Thyroid gland (tissue), 4 donors: ENCODE results near the gene HTR4. TPM values are rescaled to one million over a fixed set of nuclear protein-coding genes. Genes with fewer than 3 reads are reported as not detected.

Experiments used
- DNase-seq, 2 donors: peaks; one replicate each; pipeline ENCODE4 v3.0.0-alpha.2; 2019
- H3K27ac ChIP-seq, 3 donors: fragments of 200-600 bp; sonication (generic); 1 replicate in 2 of 3; 2 replicates in 1 of 3; pipeline ENCODE4 v1.5.1; 2016 to 2019; ENCODE audit warnings: mild to moderate bottlenecking in 1 of 3, moderate library complexity in 1 of 3
- H3K27me3 ChIP-seq: fragments of 200-600 bp; sonication (generic); one replicate; pipeline ENCODE4 v1.5.1; 2019
- H3K36me3 ChIP-seq, 2 donors: fragments of 200-600 bp; sonication (generic); one replicate each; pipeline ENCODE4 v1.5.1; 2016 to 2019
- H3K4me1 ChIP-seq, 2 donors: fragments of 200-600 bp; sonication (generic); one replicate each; pipeline ENCODE4 v1.5.1; 2017 to 2019
- H3K4me3 ChIP-seq, 3 donors: fragments of 200-600 bp; sonication (generic); replicated peaks in 1 of 3; 1 replicate in 2 of 3; 2 replicates in 1 of 3; pipeline ENCODE4 v1.5.1; 2016; ENCODE audit warnings: mild to moderate bottlenecking in 1 of 3
- H3K9me3 ChIP-seq: fragments of 200-600 bp; sonication (generic); one replicate; pipeline ENCODE4 v1.5.1; 2017
- POLR2A ChIP-seq, 2 donors: fragments of 450-650 bp; IDR thresholded peaks; one replicate each; pipeline ENCODE4 v1.6.1; 2017; ENCODE audit warnings: antibody characterized with exemption in 2 of 2, mild to moderate bottlenecking in 2 of 2, moderate library complexity in 1 of 2
- WGBS, 2 donors: methylation state at CpG; one replicate each; pipeline ENCODE4 v1.1.5; 2017; 5-methylcytosine and 5-hydroxymethylcytosine counted together
- intact Hi-C: fragments of 100-400 bp; cut with DNase I; formaldehyde crosslinking; loops from one replicate; pipeline ENCODE4 v1.15.1; 2023
- total RNA-seq, 4 donors: library from RNA; depleted of rRNA; stranded (reverse); fragments of >200 nt; gene quantifications; one replicate each; pipeline ENCODE4 v1.2.3, GENCODE V29; 2016
- TF ChIP-seq, protein P1 (sequence below), 6 experiments: fragments of 200-600 bp in 3 of 6; fragments of 450-650 bp in 3 of 6; sonication (generic) in 3 of 6; IDR thresholded peaks; one replicate each; pipeline ENCODE4 v1.5.1; 2016 to 2019; ENCODE audit warnings: antibody characterized with exemption in 6 of 6, mild to moderate bottlenecking in 2 of 6, inconsistent platforms in 1 of 6, moderate library complexity in 1 of 6

HTR4 gene
- total RNA-seq, 4 donors from 2014 or later = not detected

DNA sequence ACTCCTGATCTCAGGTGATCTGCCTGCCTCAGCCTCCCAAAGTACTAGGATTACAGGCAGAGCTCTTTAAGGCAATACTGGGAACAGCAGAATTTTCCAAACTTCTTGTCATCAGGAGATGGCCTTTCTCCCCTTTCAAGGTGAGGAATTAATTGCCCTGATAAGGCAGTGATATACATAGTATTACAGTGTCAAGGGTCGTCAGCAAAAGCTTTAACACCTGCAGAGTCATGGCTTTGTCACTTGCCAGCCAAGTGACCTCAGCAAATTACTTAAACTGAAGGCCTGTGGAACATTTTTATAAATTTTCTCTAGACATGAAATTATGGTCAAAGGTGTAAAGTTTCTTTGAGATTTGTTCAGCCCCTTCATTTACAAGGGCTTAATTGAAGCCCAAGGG, 211.1 kb downstream of the HTR4 start:
- WGBS, 2 donors = 60 to 71% methylated on average over 1 of the region's 1 CpG
- H3K27me3 ChIP-seq = no peaks in the 10 kb centered on the region
- H3K4me1 ChIP-seq = no peaks in the 10 kb centered on the region
- no peak overlapping the region for H3K4me3 ChIP-seq
- H3K36me3 ChIP-seq = peaks cover 27% of the 10 kb centered on the region in 2 donors
- H3K9me3 ChIP-seq = no peaks in the 10 kb centered on the region
- no peak for DNase-seq
- no peak overlapping the region for H3K27ac ChIP-seq
- intact Hi-C loops = loop anchor here (5.0 to 10.0 kb wide), 2 partner anchors 39 to 592 kb away; no protein-coding TSS in a partner anchor
- TF ChIP-seq, protein P1, sequence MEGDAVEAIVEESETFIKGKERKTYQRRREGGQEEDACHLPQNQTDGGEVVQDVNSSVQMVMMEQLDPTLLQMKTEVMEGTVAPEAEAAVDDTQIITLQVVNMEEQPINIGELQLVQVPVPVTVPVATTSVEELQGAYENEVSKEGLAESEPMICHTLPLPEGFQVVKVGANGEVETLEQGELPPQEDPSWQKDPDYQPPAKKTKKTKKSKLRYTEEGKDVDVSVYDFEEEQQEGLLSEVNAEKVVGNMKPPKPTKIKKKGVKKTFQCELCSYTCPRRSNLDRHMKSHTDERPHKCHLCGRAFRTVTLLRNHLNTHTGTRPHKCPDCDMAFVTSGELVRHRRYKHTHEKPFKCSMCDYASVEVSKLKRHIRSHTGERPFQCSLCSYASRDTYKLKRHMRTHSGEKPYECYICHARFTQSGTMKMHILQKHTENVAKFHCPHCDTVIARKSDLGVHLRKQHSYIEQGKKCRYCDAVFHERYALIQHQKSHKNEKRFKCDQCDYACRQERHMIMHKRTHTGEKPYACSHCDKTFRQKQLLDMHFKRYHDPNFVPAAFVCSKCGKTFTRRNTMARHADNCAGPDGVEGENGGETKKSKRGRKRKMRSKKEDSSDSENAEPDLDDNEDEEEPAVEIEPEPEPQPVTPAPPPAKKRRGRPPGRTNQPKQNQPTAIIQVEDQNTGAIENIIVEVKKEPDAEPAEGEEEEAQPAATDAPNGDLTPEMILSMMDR (IDR thresholded peaks at IDR 0.05) = no peak
- TF ChIP-seq POLR2A (IDR thresholded peaks at IDR 0.05) = no peak

DNA sequence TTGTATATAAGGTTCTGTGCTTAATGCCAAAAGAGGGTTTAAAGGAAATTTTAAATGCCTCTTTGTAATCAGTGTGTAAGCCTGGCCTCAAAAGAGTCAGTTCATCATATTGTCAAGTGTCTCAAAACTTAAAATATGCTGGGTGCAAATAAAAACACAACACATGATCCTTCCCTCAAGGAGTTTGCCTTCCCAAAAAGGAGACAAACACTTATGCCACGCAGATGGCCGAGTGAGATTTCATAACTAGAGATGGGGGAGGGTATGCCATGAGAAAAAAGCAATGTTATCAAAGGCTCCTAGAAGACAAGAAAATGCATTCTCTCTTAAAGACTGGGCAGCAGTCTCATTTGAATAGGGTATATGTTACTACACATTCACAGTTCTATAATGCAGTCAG, 215.4 kb downstream of the HTR4 start:
- Histone ChIP-seq H3K27me3 (no peaks in the 10 kb centered on the region), H3K4me1 (no peaks in the 10 kb centered on the region), H3K36me3 (peaks cover 36 to 46% of the 10 kb centered on the region in 2 donors), H3K4me3 (no peak overlapping the region), H3K27ac (no peak overlapping the region), H3K9me3 (no peaks in the 10 kb centered on the region)
- DNase-seq = no peak
- TF ChIP-seq POLR2A (IDR thresholded peaks at IDR 0.05) = no peak
- TF ChIP-seq, protein P1 (IDR thresholded peaks at IDR 0.05) = no peak
- WGBS, 2 donors = 90 to 92% methylated on average over 2 of the region's 2 CpGs
- intact Hi-C loops = no loop called here

DNA sequence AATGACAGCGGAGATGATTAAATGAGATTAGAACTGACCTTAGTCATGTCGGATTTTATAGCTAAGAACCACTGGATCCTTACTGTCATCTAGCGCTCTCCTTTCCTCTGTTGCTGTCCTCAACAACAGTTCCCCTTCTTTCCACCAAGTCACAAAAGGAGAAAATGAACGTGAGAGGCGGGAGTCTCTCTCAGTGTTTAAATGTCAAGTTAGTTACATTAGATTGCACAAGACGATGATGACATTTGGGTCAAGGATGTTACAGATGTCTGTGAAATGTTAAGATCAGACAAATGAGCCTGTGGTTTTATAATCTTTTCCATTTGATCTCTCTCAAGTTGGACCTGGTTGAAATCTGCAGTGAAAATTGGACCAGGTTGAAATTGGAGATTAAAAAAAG, 217.1 kb downstream of the HTR4 start:
- H3K4me3 ChIP-seq = no peak overlapping the region
- no peak overlapping the region for H3K27ac ChIP-seq
- intact Hi-C loops = no loop called here
- no peak for TF ChIP-seq POLR2A (IDR thresholded peaks at IDR 0.05)
- TF ChIP-seq, protein P1 (IDR thresholded peaks at IDR 0.05) = no peak
- no peaks in the 10 kb centered on the region for H3K27me3 ChIP-seq
- no peaks in the 10 kb centered on the region for H3K4me1 ChIP-seq
- H3K36me3 ChIP-seq = peaks cover 36 to 52% of the 10 kb centered on the region in 2 donors
- 93 to 96% methylated on average over 6 of the region's 6 CpGs for WGBS, 2 donors
- H3K9me3 ChIP-seq = no peaks in the 10 kb centered on the region
- no peak for DNase-seq

DNA sequence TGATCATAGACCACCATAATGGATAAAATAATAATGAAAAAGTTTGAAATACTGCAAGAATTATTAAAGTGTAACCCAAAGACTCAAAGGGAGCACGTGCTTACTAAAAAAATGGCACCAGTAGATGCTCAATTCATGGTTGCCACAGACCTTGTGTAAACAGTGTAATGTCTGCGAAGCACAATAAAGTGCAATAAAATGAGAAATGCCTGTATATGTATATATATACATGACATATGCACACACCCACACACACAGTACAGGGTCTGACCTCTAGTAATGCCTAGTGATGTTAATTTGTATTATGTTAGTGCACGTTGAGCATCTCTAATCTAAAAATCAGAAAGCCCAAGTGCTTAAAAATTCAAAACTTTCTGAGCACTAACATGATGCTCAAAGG, 218.3 kb downstream of the HTR4 start:
- Histone ChIP-seq H3K4me3 (no peak overlapping the region), H3K36me3 (peaks cover 26 to 41% of the 10 kb centered on the region in 2 donors), H3K27ac (no peak overlapping the region), H3K9me3 (no peaks in the 10 kb centered on the region), H3K27me3 (no peaks in the 10 kb centered on the region), H3K4me1 (no peaks in the 10 kb centered on the region)
- no peak for TF ChIP-seq POLR2A (IDR thresholded peaks at IDR 0.05)
- TF ChIP-seq, protein P1 (IDR thresholded peaks at IDR 0.05) = no peak
- no peak for DNase-seq
- intact Hi-C loops = no loop called here
- 96% methylated on average over 3 of the region's 3 CpGs for WGBS, 2 donors

DNA sequence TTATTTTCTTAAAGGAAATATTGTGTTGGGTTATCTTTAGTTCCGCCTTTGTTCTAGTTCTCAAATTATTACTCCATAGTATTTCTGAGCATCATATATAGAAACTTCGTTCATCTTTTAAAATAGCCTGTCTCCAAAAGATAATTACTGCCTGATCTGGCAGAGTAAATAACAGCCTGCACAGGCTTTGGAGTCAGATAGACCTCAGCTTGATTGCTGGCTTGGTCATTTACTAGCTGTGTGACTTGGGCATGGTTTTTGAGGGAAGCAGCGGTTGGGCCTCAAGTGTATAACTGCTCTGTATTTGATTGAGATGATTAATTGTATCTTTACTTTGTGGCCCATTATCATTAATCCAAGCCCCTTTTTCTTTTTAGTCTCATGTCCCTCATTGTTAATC, 220.5 kb downstream of the HTR4 start:
- no peak for DNase-seq
- 96 to 98% methylated on average over 3 of the region's 3 CpGs for WGBS, 2 donors
- Histone ChIP-seq H3K27me3 (no peaks in the 10 kb centered on the region), H3K27ac (no peak overlapping the region), H3K36me3 (peaks cover 18 to 28% of the 10 kb centered on the region in 2 donors), H3K4me3 (no peak overlapping the region), H3K9me3 (no peaks in the 10 kb centered on the region), H3K4me1 (no peaks in the 10 kb centered on the region)
- TF ChIP-seq, protein P1 (IDR thresholded peaks at IDR 0.05) = no peak
- no peak for TF ChIP-seq POLR2A (IDR thresholded peaks at IDR 0.05)
- intact Hi-C loops = no loop called here

Other genes with a start within 250 kb of the HTR4 start
- 1 to 10 TPM; 1.1 to 5.1 (median 4.2) TPM for gene ADRB2, start 172.1 kb upstream of the HTR4 start, total RNA-seq